Neural cell (in vitro differentiated cells): Measurements from ENCODE around the gene HMBS. TPM values are rescaled to one million over a fixed set of nuclear protein-coding genes. Genes with fewer than 3 reads are reported as not detected.

Experiments used
- H2AFZ ChIP-seq: fragments of 200-600, 300-800 bp; sonication (generic), shearing (Covaris generic); 2 replicates; pipeline ENCODE4 v1.6.0; 2014; ENCODE audit warnings: low read depth, mild to moderate bottlenecking, antibody characterized with exemption, low read length, moderate library complexity
- H3F3A ChIP-seq: fragments of 200-600 bp; shearing (Covaris generic); 2 replicates; pipeline ENCODE4 v1.6.1; 2016; ENCODE audit warnings: mild to moderate bottlenecking, moderate library complexity, mixed read lengths, antibody characterized with exemption, low read length; ENCODE audit not compliant: insufficient read depth, poor library complexity, severe bottlenecking
- H3K27ac ChIP-seq: fragments of 200-600, 300-800 bp; sonication (generic), shearing (Covaris generic); 2 replicates; pipeline ENCODE4 v1.5.1; 2014; ENCODE audit warnings: mild to moderate bottlenecking, low read length, moderate library complexity
- H3K27me3 ChIP-seq: fragments of 300-800, 200-600 bp; sonication (generic), shearing (Covaris generic); 2 replicates; pipeline ENCODE4 v1.6.0; 2014; ENCODE audit warnings: mild to moderate bottlenecking, low read depth, low read length, moderate library complexity; ENCODE audit not compliant: insufficient read depth
- H3K36me3 ChIP-seq: fragments of 300-800, 200-600 bp; sonication (generic), shearing (Covaris generic); 2 replicates; pipeline ENCODE4 v1.5.1; 2014; ENCODE audit warnings: mild to moderate bottlenecking, antibody characterized with exemption, low read length, moderate library complexity; ENCODE audit not compliant: insufficient read depth
- H3K4me2 ChIP-seq: fragments of 300-800, 200-600 bp; sonication (generic), shearing (Covaris generic); 2 replicates; pipeline ENCODE4 v1.6.0; 2014; ENCODE audit warnings: mild to moderate bottlenecking, low read length
- H3K4me3 ChIP-seq: fragments of 300-800, 200-600 bp; sonication (generic), shearing (Covaris generic); 2 replicates; pipeline ENCODE4 v1.5.1; 2014; ENCODE audit warnings: mild to moderate bottlenecking, low read length, moderate library complexity
- H3K79me2 ChIP-seq: fragments of 200-600 bp; shearing (Covaris generic); replicated peaks from 2 replicates; pipeline ENCODE4 v1.6.0; 2014; ENCODE audit warnings: mild to moderate bottlenecking, low read length, moderate library complexity; ENCODE audit not compliant: insufficient read depth
- H3K9ac ChIP-seq: fragments of 300-800, 200-600 bp; sonication (generic), shearing (Covaris generic); 2 replicates; pipeline ENCODE4 v1.6.1; 2016; ENCODE audit warnings: mild to moderate bottlenecking, low read length, mixed read lengths
- H3K9me2 ChIP-seq: fragments of 200-600 bp; shearing (Covaris generic); 2 replicates; pipeline ENCODE4 v1.6.1; 2016; ENCODE audit warnings: mild to moderate bottlenecking, low read length, mixed read lengths; ENCODE audit not compliant: insufficient read depth
- H3K9me3 ChIP-seq: fragments of 200-600, 300-800 bp; sonication (generic), shearing (Covaris generic); 2 replicates; pipeline ENCODE4 v1.6.1; 2016; ENCODE audit warnings: mild to moderate bottlenecking, mixed run types, low read length, moderate library complexity, mixed read lengths
- H4K20me1 ChIP-seq: fragments of 200-600 bp; shearing (Covaris generic); 2 replicates; pipeline ENCODE4 v1.6.1; 2016; ENCODE audit warnings: mild to moderate bottlenecking, mixed run types; ENCODE audit not compliant: insufficient read depth
- CTCF ChIP-seq: fragments of 450-650 bp; IDR thresholded peaks from 2 replicates; pipeline ENCODE4 v1.5.1; 2014; ENCODE audit warnings: antibody characterized with exemption, mild to moderate bottlenecking, moderate library complexity; ENCODE audit not compliant: poor library complexity, severe bottlenecking
- EP300 ChIP-seq: fragments of 450-650 bp; conservative IDR thresholded peaks from 2 replicates; pipeline ENCODE4 v1.6.1; 2014; ENCODE audit warnings: antibody characterized with exemption, mild to moderate bottlenecking, moderate library complexity; ENCODE audit not compliant: poor library complexity, severe bottlenecking
- EZH2 ChIP-seq: fragments of 200-600, 300-800 bp; shearing (Covaris generic), sonication (generic); IDR thresholded peaks from 2 replicates; pipeline ENCODE4 v1.6.1; 2014; ENCODE audit warnings: antibody characterized with exemption, low read length, borderline replicate concordance, mild to moderate bottlenecking; ENCODE audit not compliant: insufficient read depth, poor library complexity, severe bottlenecking
- MXI1 ChIP-seq: fragments of 450-650 bp; conservative IDR thresholded peaks from 2 replicates; pipeline ENCODE4 v1.6.1; 2014; ENCODE audit warnings: antibody characterized with exemption, mild to moderate bottlenecking; ENCODE audit not compliant: poor library complexity, severe bottlenecking
- POLR2AphosphoS5 ChIP-seq: IDR thresholded peaks from 2 replicates; pipeline ENCODE4 v1.6.1; 2012
- RAD21 ChIP-seq: fragments of 450-650 bp; conservative IDR thresholded peaks from 2 replicates; pipeline ENCODE4 v1.6.1; 2014; ENCODE audit warnings: antibody characterized with exemption, mild to moderate bottlenecking, moderate library complexity
- REST ChIP-seq: IDR thresholded peaks from 2 replicates; pipeline ENCODE4 v1.6.1; 2012; ENCODE audit warnings: borderline replicate concordance
- SMC3 ChIP-seq: fragments of 450-650 bp; conservative IDR thresholded peaks from 2 replicates; pipeline ENCODE4 v1.6.1; 2014; ENCODE audit warnings: antibody characterized with exemption, mild to moderate bottlenecking, moderate library complexity; ENCODE audit not compliant: poor library complexity
- TAF1 ChIP-seq: IDR thresholded peaks from 2 replicates; pipeline ENCODE4 v1.6.1; 2012; ENCODE audit warnings: low read depth
- polyA plus RNA-seq: library from polyadenylated mRNA; depleted of rRNA; stranded (reverse); fragments of >200 nt; gene quantifications from 2 replicates; pipeline ENCODE4 v1.2.3, GENCODE V29; 2014

Gene HMBS
- polyA plus RNA-seq, 1 donor from 2014 or later: 15.9 TPM

DNA sequence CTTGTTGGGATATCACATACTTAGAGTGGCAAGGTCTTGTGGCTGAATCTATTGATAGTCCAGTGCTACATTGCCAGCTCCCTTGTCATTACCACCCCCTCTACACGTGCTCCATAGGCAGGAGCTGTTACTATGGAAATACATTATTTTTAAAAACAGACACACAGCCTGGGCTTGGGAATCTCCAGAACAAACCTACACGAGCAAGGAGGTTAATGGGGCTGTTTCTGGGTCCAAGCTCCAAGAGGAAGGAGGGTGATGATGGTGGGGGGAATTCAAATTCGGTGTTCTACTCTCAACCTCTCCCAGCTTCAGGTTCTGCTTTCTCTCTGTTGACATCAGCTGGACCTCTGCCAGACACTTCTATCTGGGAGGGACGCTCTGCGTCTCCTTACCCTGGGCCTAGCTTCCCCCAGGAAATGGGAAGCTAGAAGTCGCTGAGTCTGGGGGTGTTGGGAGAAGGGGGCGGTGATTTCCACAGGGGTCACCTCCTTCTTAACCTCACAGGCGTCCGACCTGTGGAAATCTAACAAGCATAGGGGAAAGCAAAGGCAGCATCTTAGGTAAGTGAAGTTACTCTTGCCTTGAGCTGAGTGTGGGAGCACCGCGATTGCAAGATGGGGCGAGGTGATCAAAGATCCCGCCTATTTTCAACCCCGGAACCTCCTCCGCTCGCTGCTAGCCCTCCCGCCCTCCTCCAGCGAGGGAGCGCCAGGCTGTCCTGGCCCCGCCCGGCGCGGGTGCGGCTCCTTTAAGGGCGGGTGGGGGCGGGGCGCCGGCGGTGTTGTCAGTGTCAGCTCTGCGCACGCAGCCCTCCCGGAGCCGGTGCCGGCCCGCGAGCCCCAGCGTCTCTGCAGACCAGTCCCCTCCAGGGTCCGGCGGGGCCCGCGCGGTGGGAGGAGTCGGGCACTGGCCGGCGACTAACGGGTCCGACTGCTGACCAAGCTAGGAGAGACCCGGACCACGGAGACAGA, 22.2 kb downstream of the HMBS start, which contains the start of gene C2CD2L:
Gene C2CD2L, plus strand, starts transcription at position 781 of the 974 bp plus-strand sequence. CDS start 398 bp downstream, outside the sequence.
- Histone ChIP-seq H2AFZ (peak within 1 kb of the TSS; percentile 75), H3K4me2 (peak within 1 kb of the TSS; percentile 92)

GRCh38 chr11:119107538-119108145, 23.0 kb downstream of the HMBS start:
- no peak for TF ChIP-seq EP300
- TF ChIP-seq TAF1: no peak
- no peak for TF ChIP-seq EZH2
- TF ChIP-seq SMC3: no peak
- TF ChIP-seq MXI1: peak; percentile 59
- no peaks in the 10 kb centered on the region for H3K9me2 ChIP-seq
- H3K36me3 ChIP-seq: no peaks in the 10 kb centered on the region
- H3K27me3 ChIP-seq: no peaks in the 10 kb centered on the region
- peak overlapping the region; percentile 92 for H3K4me2 ChIP-seq
- peak overlapping the region; percentile 75 for H3K9ac ChIP-seq
- H2AFZ ChIP-seq: peak overlapping the region; percentile 21
- no peaks in the 10 kb centered on the region for H3F3A ChIP-seq
- H3K27ac ChIP-seq: no peak overlapping the region
- no peaks in the 10 kb centered on the region for H4K20me1 ChIP-seq
- no peaks in the 10 kb centered on the region for H3K9me3 ChIP-seq
- H3K79me2 ChIP-seq: no peaks in the 10 kb centered on the region
- peak overlapping the region; percentile 89 for H3K4me3 ChIP-seq

More for the DNA sequence above, 22.2 kb downstream of the HMBS start, which contains the start of gene C2CD2L:
- Histone ChIP-seq H4K20me1 (no peaks in the 10 kb centered on the region), H3K9me2 (no peaks in the 10 kb centered on the region), H3K9me3 (no peaks in the 10 kb centered on the region), H3F3A (no peaks in the 10 kb centered on the region), H3K36me3 (no peaks in the 10 kb centered on the region), H3K9ac (peak within 1 kb of the TSS; percentile 75), H3K27ac (peak within 1 kb of the TSS; percentile 18), H3K27me3 (no peaks in the 10 kb centered on the region), H3K79me2 (no peaks in the 10 kb centered on the region), H3K4me3 (peak within 1 kb of the TSS; percentile 89)
- TF ChIP-seq MXI1 (no peak), EZH2 (no peak), TAF1 (peak; percentile 45), POLR2AphosphoS5 (peak; percentile 45), CTCF (no peak)

DNA sequence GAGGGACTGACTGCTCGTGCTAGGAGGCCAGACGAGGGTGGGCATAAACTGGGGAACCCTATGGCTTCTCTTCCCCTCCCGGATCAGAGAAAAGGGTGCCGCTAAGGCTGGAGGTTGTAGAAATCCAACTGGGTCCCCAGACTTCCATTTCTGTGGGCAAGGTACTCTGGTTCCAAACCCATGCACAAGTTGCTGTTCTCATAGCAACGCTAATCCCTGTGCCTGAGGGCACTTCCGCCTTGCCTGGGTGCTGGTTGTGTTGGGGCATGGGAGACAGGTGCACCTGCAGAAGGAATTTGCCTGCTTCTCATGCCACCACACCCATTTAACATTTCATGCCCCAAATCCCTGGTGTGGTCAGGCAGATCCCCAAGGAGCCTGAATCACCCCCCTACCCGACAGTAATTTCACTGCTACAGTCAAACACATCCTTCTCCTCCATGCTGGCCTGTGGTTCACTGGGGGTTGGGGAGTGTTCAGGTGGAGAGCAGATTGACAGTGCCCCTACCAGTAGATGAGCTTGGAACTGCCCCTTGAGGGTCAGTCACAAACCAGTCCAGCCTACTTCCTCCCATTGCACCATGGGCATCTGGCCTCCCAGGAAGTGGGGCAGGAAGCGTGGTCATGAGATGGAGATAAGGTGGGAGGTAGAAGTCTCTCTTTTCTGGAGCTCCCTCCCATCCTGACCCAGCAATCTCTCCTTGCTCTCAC, 23.6 kb downstream of the HMBS start:
- Histone ChIP-seq H3F3A (no peaks in the 10 kb centered on the region), H3K4me2 (peak overlapping the region; percentile 92), H3K9me2 (no peaks in the 10 kb centered on the region), H4K20me1 (no peaks in the 10 kb centered on the region), H3K9me3 (no peaks in the 10 kb centered on the region), H3K27me3 (no peaks in the 10 kb centered on the region), H3K79me2 (no peaks in the 10 kb centered on the region), H3K9ac (peak overlapping the region; percentile 75), H2AFZ (no peak overlapping the region), H3K27ac (no peak overlapping the region), H3K36me3 (no peaks in the 10 kb centered on the region), H3K4me3 (peak overlapping the region; percentile 89)
- no peak for TF ChIP-seq REST
- no peak for TF ChIP-seq EP300
- no peak for TF ChIP-seq MXI1
- TF ChIP-seq TAF1: no peak
- no peak for TF ChIP-seq POLR2AphosphoS5
- TF ChIP-seq EZH2: no peak
- TF ChIP-seq SMC3: no peak
- TF ChIP-seq CTCF: no peak
- TF ChIP-seq RAD21: no peak
